Neuronal stem cell (in vitro differentiated cells): ENCODE results near the gene MIPEP.
"Not testable (repeated sequence)": the region's sequence is repeated elsewhere in the genome, so short reads cannot be mapped to it uniquely, and the experiment has no call there.

Experiments used
- DNase-seq: peaks from one replicate; pipeline ENCODE4 v3.0.0-alpha.2; 2013; ENCODE audit warnings: low spot score
- H2AFZ ChIP-seq: one replicate; pipeline ENCODE4 v1.6.1; 2013; ENCODE audit warnings: mild to moderate bottlenecking, low read length, inconsistent platforms
- H2AK5ac ChIP-seq: 2 replicates; pipeline ENCODE4 v1.6.1; 2013; ENCODE audit warnings: low read depth, mild to moderate bottlenecking, inconsistent platforms, low read length, moderate library complexity, mixed read lengths
- H2BK120ac ChIP-seq: 2 replicates; pipeline ENCODE4 v1.6.1; 2013; ENCODE audit warnings: low read depth, mild to moderate bottlenecking, inconsistent platforms, low read length, moderate library complexity, mixed read lengths
- H2BK12ac ChIP-seq: one replicate; pipeline ENCODE4 v1.6.1; 2013; ENCODE audit warnings: low read length, inconsistent platforms
- H2BK15ac ChIP-seq: 2 replicates; pipeline ENCODE4 v1.6.1; 2013; ENCODE audit warnings: mild to moderate bottlenecking, low read length, inconsistent platforms, mixed read lengths
- H2BK5ac ChIP-seq: one replicate; pipeline ENCODE4 v1.6.1; 2013; ENCODE audit warnings: inconsistent platforms, mild to moderate bottlenecking, low read length, moderate library complexity
- H3K14ac ChIP-seq: one replicate; pipeline ENCODE4 v1.6.1; 2013; ENCODE audit warnings: low read length, inconsistent platforms
- H3K18ac ChIP-seq: 2 replicates; pipeline ENCODE4 v1.6.1; 2013; ENCODE audit warnings: low read length, inconsistent platforms
- H3K23ac ChIP-seq: 2 replicates; pipeline ENCODE4 v1.6.1; 2013; ENCODE audit warnings: low read depth, mild to moderate bottlenecking, mixed read lengths, low read length, inconsistent platforms; ENCODE audit not compliant: poor library complexity
- H3K27ac ChIP-seq: replicated peaks from 3 replicates; pipeline ENCODE4 v1.5.1; 2013; ENCODE audit warnings: low read length, inconsistent platforms
- H3K27me3 ChIP-seq, 3 experiments: 2 replicates each; pipeline ENCODE4 v1.6.1; 2013; ENCODE audit warnings: low read length in 3 of 3, mild to moderate bottlenecking in 2 of 3, inconsistent platforms in 1 of 3, low read depth in 1 of 3, mixed read lengths in 1 of 3, moderate library complexity in 1 of 3; ENCODE audit not compliant: control insufficient read depth in 3 of 3, insufficient read depth in 3 of 3
- H3K36me3 ChIP-seq, 2 donors: replicated peaks in 1 of 2; 2 replicates each; pipeline ENCODE4 v1.6.1; 2013; ENCODE audit warnings: low read length in 2 of 2; ENCODE audit not compliant: control insufficient read depth in 2 of 2, insufficient read depth in 2 of 2
- H3K4ac ChIP-seq: 2 replicates; pipeline ENCODE4 v1.6.1; 2013; ENCODE audit warnings: inconsistent platforms, mild to moderate bottlenecking, low read length, moderate library complexity
- H3K4me1 ChIP-seq, 2 donors: 1 replicate in 1 of 2; 2 replicates in 1 of 2; pipeline ENCODE4 v1.6.1; 2013; ENCODE audit warnings: low read length in 2 of 2, low read depth in 1 of 2; ENCODE audit not compliant: control insufficient read depth in 2 of 2, insufficient read depth in 1 of 2
- H3K4me2 ChIP-seq: one replicate; pipeline ENCODE4 v1.6.1; 2013; ENCODE audit warnings: mild to moderate bottlenecking, low read length, inconsistent platforms; ENCODE audit not compliant: insufficient read depth, poor library complexity, severe bottlenecking
- H3K4me3 ChIP-seq, 2 donors: 2 replicates each; pipeline ENCODE4 v1.5.1; 2013; ENCODE audit warnings: low read length in 2 of 2, mild to moderate bottlenecking in 2 of 2, inconsistent platforms in 1 of 2, moderate library complexity in 1 of 2
- H3K79me1 ChIP-seq: one replicate; pipeline ENCODE4 v1.6.1; 2013; ENCODE audit warnings: low read depth, mild to moderate bottlenecking, inconsistent platforms, low read length, moderate library complexity
- H3K9ac ChIP-seq: one replicate; pipeline ENCODE4 v1.6.1; 2013; ENCODE audit warnings: mild to moderate bottlenecking, low read depth, low read length, inconsistent platforms; ENCODE audit not compliant: poor library complexity
- H3K9me3 ChIP-seq, 2 donors: replicated peaks in 1 of 2; 2 replicates each; pipeline versions ENCODE3 to v1.6.1; 2013; ENCODE audit warnings: low read length in 2 of 2, mild to moderate bottlenecking in 2 of 2, inconsistent platforms in 1 of 2, low read depth in 1 of 2, mixed read lengths in 1 of 2, moderate library complexity in 1 of 2; ENCODE audit not compliant: control insufficient read depth in 2 of 2, insufficient read depth in 1 of 2
- H4K8ac ChIP-seq: one replicate; pipeline ENCODE4 v1.6.1; 2013; ENCODE audit warnings: low read depth, mild to moderate bottlenecking, inconsistent platforms, low read length, moderate library complexity
- H4K91ac ChIP-seq: one replicate; pipeline ENCODE4 v1.6.1; 2013; ENCODE audit warnings: low read length, low read depth, mild to moderate bottlenecking, inconsistent platforms; ENCODE audit not compliant: poor library complexity
- WGBS, 2 donors: extraction: QIAGEN DNeasy Blood & Tissue Kit; methylation state at CpG; one replicate each; pipeline ENCODE4 v1.1.7; 2013; ENCODE audit warnings: missing lambda C conversion rate in 2 of 2, mixed read lengths in 1 of 2; ENCODE audit not compliant: insufficient read length in 2 of 2, insufficient replicate concordance in 1 of 2; ENCODE audit errors: extremely low coverage in 2 of 2; 5-methylcytosine and 5-hydroxymethylcytosine counted together

Gene MIPEP

DNA sequence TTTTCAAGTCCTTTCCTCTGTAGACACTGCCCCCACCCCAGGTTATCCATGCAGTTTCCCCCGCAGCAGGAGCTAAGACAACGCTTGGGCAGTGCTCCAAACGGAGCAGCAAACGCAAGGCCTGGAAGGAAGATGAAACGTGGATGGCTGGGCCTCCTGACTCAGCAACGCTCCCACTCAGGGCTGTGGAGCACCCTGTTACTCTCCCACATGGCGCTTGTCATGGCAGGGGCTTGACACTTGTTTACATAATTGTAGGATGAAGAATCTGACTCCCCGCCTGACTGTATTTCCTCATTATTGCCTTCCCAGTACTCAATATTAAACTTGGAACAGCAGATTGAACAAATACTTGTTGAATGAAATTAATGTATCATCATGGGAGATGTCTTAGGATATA is 8.9 kb upstream of the MIPEP start:
- H3K4me1 ChIP-seq, result no peaks in the 10 kb centered on the region
- no peaks in the 10 kb centered on the region for H3K36me3 ChIP-seq
- no peak overlapping the region for H3K18ac ChIP-seq
- H3K9ac ChIP-seq, result peak overlapping the region; percentile 70
- H3K27ac ChIP-seq, result no peak overlapping the region
- peak overlapping the region in 1 of 2 donors; percentile 35 for H3K4me3 ChIP-seq
- H4K91ac ChIP-seq, result no peak overlapping the region
- H2BK120ac ChIP-seq, result no peak overlapping the region
- H3K23ac ChIP-seq, result no peak overlapping the region
- H2BK5ac ChIP-seq, result no peak overlapping the region
- H2AFZ ChIP-seq, result no peak overlapping the region
- H4K8ac ChIP-seq, result peak overlapping the region; percentile 72
- no peak overlapping the region for H2AK5ac ChIP-seq
- H3K4me2 ChIP-seq, result no peak overlapping the region
- no peaks in the 10 kb centered on the region for H3K9me3 ChIP-seq
- no peak for DNase-seq
- peaks cover 3% of the 10 kb centered on the region for H3K79me1 ChIP-seq
- no peak overlapping the region for H2BK12ac ChIP-seq
- no CpG with 5 or more reads among the region's 8 CpGs for WGBS, 2 donors
- no peak overlapping the region for H3K14ac ChIP-seq
- peaks cover 0 to 5% (median 0%) of the 10 kb centered on the region in 3 experiments for H3K27me3 ChIP-seq
- no peak overlapping the region for H3K4ac ChIP-seq
- no peak overlapping the region for H2BK15ac ChIP-seq

DNA sequence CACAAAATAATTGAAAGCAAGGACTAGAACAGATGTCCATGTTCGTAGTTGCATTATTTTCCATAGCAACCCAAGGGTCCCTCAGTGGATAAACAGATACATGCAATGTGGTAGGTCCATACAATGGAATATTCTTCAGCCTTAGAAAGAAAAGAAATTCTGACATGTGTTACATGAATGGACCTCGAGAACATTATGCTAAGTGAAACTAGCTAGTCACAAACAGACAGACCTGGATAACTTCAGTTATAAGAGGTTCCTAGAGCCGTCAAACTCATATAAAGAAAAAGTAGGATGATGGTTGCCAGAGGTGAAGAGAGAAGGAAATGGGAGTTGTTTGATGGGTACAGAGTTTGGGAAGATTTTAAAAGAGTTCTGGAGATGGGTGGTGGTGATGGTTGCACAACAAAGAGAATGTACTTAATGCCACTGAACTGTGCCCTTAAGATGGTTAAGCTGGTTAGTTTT is 8.3 kb upstream of the MIPEP start, which contains the start of gene C1QTNF9B:
C1QTNF9B (minus strand) TSS at position 51 of the 468 bp plus-strand sequence.
- peak within 1 kb of the TSS in 1 of 2 donors; percentile 35 for H3K4me3 ChIP-seq
- not testable (repeated sequence) for H2AK5ac ChIP-seq, H2BK120ac ChIP-seq, H3K14ac ChIP-seq, H3K4ac ChIP-seq, H3K9me3 ChIP-seq, H2BK5ac ChIP-seq, DNase-seq, H3K23ac ChIP-seq, H2BK12ac ChIP-seq, H3K27ac ChIP-seq, H3K27me3 ChIP-seq, H3K36me3 ChIP-seq, H3K4me2 ChIP-seq, H2AFZ ChIP-seq, H4K91ac ChIP-seq, H3K18ac ChIP-seq, H3K4me1 ChIP-seq, H2BK15ac ChIP-seq, H3K79me1 ChIP-seq
- peak within 1 kb of the TSS; percentile 70 for H3K9ac ChIP-seq
- no CpG with 5 or more reads among the region's 3 CpGs for WGBS, 2 donors
- H4K8ac ChIP-seq, result peak within 1 kb of the TSS; percentile 72

DNA sequence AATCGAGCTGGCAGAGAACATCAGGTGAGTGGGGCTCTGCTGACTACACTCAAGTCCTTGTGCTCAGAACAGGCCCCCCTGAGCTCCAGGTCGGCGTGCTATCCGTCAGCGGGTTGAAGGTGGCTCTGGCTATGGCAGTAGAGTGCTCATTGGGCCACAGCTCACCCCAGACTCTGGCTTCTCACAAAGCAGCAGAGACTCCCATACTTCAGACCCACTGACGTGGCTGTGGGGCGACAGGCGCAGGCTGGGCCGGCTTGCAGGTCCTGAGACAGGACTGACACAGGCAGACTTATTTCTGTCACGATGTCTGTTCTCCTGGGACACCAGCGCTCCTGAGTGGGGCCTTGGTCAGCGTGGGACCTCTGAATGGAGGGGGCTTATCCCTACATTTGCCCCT is 5.5 kb upstream of the MIPEP start:
- H3K4me1 ChIP-seq, H2BK12ac ChIP-seq, H4K91ac ChIP-seq, H3K9me3 ChIP-seq, H2BK120ac ChIP-seq, H3K18ac ChIP-seq, H3K4me3 ChIP-seq, H4K8ac ChIP-seq, H3K14ac ChIP-seq, H3K27me3 ChIP-seq, H3K27ac ChIP-seq, DNase-seq, H2BK15ac ChIP-seq, H2AFZ ChIP-seq, H3K4me2 ChIP-seq, H3K9ac ChIP-seq, H3K36me3 ChIP-seq, H3K4ac ChIP-seq, H2BK5ac ChIP-seq, H3K23ac ChIP-seq, H3K79me1 ChIP-seq, H2AK5ac ChIP-seq: not testable (repeated sequence)
- no CpG with 5 or more reads among the region's 12 CpGs for whole genome bisulfite sequencing, 2 donors

DNA sequence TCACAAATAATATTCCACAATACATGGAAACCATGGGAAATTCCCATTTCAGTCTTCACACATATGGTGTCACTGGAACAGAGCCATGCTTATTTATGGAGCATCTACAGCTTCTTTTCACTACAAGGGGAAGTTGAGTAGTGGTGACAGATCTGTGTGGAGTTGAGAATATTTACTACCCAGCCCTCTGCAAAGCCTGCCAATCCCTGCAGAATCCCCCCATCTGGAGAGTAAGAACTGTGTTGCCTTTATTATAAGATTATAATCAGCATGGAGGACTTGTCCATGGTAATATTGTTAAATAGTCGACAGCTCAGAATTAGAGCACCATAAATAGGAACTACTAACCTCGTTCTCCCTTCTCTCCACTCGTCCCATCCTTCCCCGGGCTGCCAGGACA is 4.6 kb upstream of the MIPEP start:
- H3K4me2 ChIP-seq, H3K23ac ChIP-seq, H3K4me1 ChIP-seq, H3K4ac ChIP-seq, H2BK120ac ChIP-seq, H3K27ac ChIP-seq, H4K91ac ChIP-seq, H3K36me3 ChIP-seq, H2AFZ ChIP-seq, H3K14ac ChIP-seq, H4K8ac ChIP-seq, H2BK5ac ChIP-seq, H2AK5ac ChIP-seq, DNase-seq, H2BK15ac ChIP-seq, H3K9me3 ChIP-seq, H3K4me3 ChIP-seq, H3K18ac ChIP-seq, H2BK12ac ChIP-seq, H3K27me3 ChIP-seq, H3K79me1 ChIP-seq, H3K9ac ChIP-seq: not testable (repeated sequence)
- no CpG with 5 or more reads among the region's 4 CpGs for WGBS, 2 donors
